VCaP (cell line): Measurements from ENCODE around the gene CCDC184.

ENCODE experiments used
- H3K27ac ChIP-seq: fragments of 450-650 bp; 2 replicates; pipeline ENCODE4 v1.5.1; 2017
- CTCF ChIP-seq: fragments of 450-650 bp; conservative IDR thresholded peaks from 2 replicates; pipeline ENCODE4 v1.5.1; 2017; ENCODE audit warnings: mild to moderate bottlenecking, moderate library complexity

The CCDC184 gene

GRCh38 chr12:48183091-48183875, at the start of gene CCDC184:
TSS of gene CCDC184 (plus strand) at chr12:48183644. CDS start at chr12:48184123, 479 bp downstream.
- peak; percentile 67 for TF ChIP-seq CTCF
- H3K27ac ChIP-seq = peak within 1 kb of the TSS; percentile 52

- no peak for TF ChIP-seq CTCF
- H3K27ac ChIP-seq = no peak overlapping the region
Measured at GRCh38 chr12:48135027-48135426, 48.4 kb upstream of the CCDC184 start.

- no peak overlapping the region for H3K27ac ChIP-seq
- TF ChIP-seq CTCF = no peak
Measured at GRCh38 chr12:48142818-48143674, 40.4 kb upstream of the CCDC184 start.

GRCh38 chr12:48143898-48144297, 39.5 kb upstream of the CCDC184 start:
- TF ChIP-seq CTCF = no peak
- no peak overlapping the region for H3K27ac ChIP-seq

GRCh38 chr12:48145981-48146380, 37.5 kb upstream of the CCDC184 start:
- TF ChIP-seq CTCF = no peak
- no peak overlapping the region for H3K27ac ChIP-seq

GRCh38 chr12:48151103-48151771, 32.2 kb upstream of the CCDC184 start:
- TF ChIP-seq CTCF = no peak
- H3K27ac ChIP-seq = peak overlapping the region; percentile 9; the same call in 1 of the 2 replicates

- peak overlapping the region; percentile 89; the same call in 1 of the 2 replicates for H3K27ac ChIP-seq
Measured at GRCh38 chr12:48155786-48156185, 27.7 kb upstream of the CCDC184 start.
